Pulmonary artery endothelial cell (primary cell): Measurements from ENCODE around the gene CHRND. TPM values are rescaled to one million over a fixed set of nuclear protein-coding genes. Genes with fewer than 3 reads are reported as not detected.
"Not testable (repeated sequence)": the region's sequence is repeated elsewhere in the genome, so short reads cannot be mapped to it uniquely, and the experiment has no call there.

ENCODE experiments used
- DNase-seq: peaks from one replicate; pipeline ENCODE4 v3.0.0-alpha.2; 2011; ENCODE audit warnings: low read depth, low spot score
- total RNA-seq: library from RNA; depleted of rRNA; stranded (reverse); fragments of >200 nt; gene quantifications from 2 replicates; pipeline ENCODE4 v1.2.3, GENCODE V29; 2014

CHRND gene
- total RNA-seq, 1 donor from 2014 or later, result not detected

- DNase-seq, result no peak
These were observed 761 bp upstream of the CHRND start for GRCh38 chr2:232525199-232525598.

DNA sequence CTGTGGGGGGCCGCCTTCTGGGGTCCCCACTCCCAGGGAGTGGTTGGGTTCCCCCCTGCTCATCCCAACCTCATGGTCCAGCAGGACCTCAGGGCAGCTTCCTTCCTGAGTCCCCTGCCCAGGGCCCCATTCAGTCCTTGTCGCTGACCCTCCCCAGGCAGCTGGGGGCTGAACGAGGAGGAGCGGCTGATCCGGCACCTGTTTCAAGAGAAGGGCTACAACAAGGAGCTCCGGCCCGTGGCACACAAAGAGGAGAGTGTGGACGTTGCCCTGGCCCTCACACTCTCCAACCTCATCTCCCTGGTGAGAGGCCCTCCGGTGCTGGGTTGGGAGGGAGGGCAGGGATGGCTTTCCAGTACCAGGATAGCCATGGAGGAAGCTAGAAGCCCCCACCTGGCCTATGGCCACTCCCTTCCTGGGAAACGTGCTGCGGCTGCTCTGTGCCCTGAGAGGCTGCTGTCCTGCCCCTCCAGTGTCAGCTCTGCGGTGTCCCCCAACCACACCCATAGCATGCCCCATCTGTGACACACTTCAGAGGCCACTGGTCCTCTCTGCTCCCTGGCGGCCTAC is 497 bp downstream of the CHRND start:
- no peak for DNase-seq

GRCh38 chr2:232527905-232528470 is 2.0 kb downstream of the CHRND start:
- no peak for DNase-seq

DNA sequence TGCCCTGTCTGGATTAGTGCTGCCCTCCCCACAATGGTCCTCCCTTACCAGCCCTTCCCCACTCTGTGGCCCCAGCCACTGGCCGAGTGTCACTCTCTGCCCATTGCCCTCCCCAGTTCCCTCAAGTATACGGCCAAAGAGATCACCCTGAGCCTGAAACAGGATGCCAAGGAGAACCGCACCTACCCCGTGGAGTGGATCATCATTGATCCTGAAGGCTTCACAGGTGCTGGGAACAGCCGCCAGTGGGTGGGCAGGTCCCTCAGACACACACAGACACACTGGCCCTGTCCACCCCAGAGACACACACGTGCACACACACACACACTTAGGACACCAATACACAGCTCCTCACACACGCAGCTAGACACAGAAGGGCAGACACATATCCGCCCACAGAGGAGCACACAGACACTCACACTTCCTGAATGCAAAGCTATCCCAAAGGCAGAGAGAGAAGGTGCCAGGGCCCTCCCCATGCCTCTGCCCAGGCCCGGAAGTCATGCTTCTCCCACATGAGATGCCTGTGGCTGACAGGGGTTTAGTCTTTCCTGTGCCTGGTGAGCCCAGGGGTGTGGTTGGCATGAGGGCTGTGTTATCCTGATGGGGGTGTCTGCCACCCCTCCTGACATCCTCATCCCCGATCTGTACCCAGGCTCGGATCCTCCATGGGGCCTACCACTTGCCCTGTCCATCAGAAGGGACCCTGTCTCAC is 2.9 kb downstream of the CHRND start:
- no peak for DNase-seq

GRCh38 chr2:232529806-232530547 is 4.0 kb downstream of the CHRND start:
- no peak for DNase-seq

GRCh38 chr2:232530626-232531260 is 4.8 kb downstream of the CHRND start:
- DNase-seq, result no peak

DNA sequence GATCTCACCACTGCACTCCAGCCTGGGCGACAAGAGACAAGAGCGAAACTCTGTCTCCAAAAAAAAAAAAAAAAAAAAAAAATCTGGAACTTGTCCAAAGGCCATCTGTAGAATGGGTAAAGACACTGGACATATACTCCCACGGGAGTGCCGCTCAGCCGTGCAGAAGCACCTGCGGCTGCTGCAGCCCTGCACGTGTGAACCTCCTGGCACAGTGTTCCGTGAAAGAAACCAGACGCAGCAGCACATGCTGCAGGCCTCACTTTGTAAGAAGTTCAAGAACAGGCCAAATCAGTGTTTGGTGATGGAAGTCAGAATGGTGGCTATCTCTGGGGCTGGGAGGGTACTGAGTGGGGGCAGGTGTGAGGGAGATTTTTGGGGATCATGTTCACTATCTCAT is 6.5 kb downstream of the CHRND start:
- DNase-seq, result no peak

GRCh38 chr2:232532821-232533220 is 6.9 kb downstream of the CHRND start:
- DNase-seq, result not testable (repeated sequence)

DNA sequence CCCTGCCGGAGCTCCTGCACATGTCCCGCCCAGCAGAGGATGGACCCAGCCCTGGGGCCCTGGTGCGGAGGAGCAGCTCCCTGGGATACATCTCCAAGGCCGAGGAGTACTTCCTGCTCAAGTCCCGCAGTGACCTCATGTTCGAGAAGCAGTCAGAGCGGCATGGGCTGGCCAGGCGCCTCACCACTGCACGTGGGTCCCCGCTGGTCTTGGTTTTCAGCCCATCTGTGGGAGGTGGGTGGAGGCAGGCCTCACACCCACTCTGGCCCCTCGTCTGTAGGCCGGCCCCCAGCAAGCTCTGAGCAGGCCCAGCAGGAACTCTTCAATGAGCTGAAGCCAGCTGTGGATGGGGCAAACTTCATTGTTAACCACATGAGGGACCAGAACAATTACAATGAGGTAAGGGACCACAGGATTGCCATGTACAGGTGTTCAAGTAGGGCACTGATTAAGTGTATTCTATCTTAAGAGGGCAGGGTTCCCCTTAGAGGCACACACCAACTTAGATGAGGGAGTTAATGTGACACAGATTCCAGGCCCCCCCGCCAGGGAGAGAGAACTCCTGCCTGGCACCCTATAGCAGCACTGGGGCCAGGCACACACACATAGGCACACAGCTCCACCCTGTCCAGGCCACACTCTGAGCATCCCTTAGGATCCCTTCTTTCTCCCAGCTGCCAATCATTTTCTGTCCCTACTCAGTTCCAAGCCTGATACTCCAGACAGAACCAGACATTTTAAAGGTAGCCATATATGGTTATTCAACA is 8.2 kb downstream of the CHRND start:
- DNase-seq, result no peak

DNA sequence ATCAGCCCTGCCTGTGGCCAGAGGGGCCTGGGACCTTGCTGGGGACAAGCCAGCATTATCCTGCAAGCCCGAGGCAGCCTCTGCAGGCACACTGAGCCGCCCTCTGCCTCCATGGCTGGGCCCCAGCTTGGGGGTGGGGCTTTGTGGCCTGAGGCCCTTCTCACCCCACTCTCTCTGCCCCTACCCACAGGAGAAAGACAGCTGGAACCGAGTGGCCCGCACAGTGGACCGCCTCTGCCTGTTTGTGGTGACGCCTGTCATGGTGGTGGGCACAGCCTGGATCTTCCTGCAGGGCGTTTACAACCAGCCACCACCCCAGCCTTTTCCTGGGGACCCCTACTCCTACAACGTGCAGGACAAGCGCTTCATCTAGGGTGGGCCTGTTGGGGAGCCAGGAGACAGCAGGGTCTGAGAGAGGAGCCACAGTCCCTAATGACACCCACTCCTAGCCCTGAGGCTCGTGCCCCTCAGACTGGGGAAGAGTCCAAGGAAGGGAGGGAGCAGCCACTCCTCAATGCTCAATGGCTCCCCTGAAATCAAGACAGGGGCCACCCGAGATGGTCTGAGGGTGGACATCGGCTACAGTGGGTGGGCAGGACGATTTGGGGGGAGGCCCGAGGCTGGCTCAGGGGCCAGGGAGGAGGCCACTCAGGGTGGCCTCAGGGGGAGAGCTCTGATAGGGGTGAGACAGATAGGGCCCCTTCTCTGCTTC is 9.1 kb downstream of the CHRND start:
- DNase-seq, result no peak

DNA sequence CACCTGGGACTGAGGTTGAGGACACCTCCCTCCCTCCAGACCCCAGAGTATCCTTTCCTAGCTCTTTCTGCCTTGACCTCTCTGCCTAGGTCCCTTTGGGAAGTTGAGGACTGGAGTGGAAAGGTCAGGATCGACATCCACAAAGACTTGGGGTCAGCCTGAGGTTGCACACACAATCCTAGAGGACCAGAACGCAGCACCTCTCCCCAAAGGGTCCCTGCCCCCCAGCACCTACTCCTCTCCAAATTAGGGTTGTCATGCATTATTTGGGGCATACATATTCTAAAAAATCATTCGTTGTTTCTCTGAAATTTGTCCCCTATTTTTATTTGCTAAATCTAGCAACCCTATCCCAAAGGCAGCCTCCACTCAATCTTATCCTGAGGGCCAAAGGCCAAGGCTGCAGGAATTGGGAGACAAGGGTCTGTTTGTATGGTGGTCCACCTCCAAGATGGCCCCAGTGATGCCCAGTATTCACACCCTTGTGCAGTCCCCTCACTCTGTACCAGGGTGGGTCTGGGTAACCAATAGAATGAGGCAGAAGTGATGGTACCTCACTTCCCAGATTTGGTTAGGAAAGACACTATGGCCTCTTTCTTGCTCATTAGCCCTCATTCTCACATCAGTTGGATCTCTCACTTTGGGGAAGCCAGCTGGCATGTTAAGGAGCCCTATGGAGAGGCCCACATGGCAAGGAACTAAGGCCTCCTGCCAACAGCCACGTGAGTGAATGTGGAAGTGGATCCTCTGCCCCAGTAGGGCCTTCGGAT is 10.0 kb downstream of the CHRND start:
- DNase-seq, result no peak

DNA sequence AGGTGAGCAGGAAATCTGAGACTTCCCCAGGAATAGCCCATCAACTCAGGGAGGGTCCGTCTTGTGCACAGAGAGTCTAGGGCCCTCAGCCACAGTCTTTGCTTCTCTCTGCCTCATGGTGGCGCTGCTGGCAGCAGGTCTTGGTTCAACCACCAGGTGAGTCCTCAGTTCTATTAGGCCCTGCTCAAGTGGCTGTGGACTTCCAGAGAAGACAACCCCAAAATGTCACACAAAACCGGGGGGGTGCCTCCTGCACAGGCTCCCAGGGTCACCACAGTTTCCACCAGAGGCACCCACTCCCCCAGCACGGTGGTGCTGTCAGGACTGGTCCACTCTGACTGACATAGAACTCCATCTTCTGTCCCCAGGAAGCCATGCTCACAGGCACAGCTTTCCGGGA is 11.1 kb downstream of the CHRND start:
- DNase-seq, result no peak

- no peak for DNase-seq
These were observed 11.5 kb downstream of the CHRND start for GRCh38 chr2:232537499-232537898.

GRCh38 chr2:232538671-232539070 is 12.7 kb downstream of the CHRND start:
- DNase-seq, result no peak

- DNase-seq, result no peak
These were observed 13.6 kb downstream of the CHRND start, which contains the start of gene CHRNG for GRCh38 chr2:232539298-232540231. CHRNG (plus strand) TSS chr2:232539692; CDS start chr2:232539748, 56 bp downstream.

GRCh38 chr2:232540441-232541041 is 14.6 kb downstream of the CHRND start:
- DNase-seq, result no peak

GRCh38 chr2:232541195-232541960 is 15.4 kb downstream of the CHRND start:
- no peak for DNase-seq
